IMR-90 (cell line): ENCODE measurements around the gene NRIP2.

ENCODE experiments used
- CHD1 ChIP-seq: IDR thresholded peaks from 2 replicates; pipeline ENCODE4 v1.6.1; 2012; ENCODE audit warnings: low read depth, low read length, improper control_type of control experiment
- RAD21 ChIP-seq: IDR thresholded peaks from 2 replicates; pipeline ENCODE4 v1.6.1; 2012; ENCODE audit warnings: low read length, improper control_type of control experiment

GRCh38 chr12:2800046-2800570 lies 34.7 kb downstream of the NRIP2 start:
- TF ChIP-seq CHD1 (no peak), RAD21 (no peak)
